IgD-negative memory B cell (primary cell): ENCODE results near the gene KLHL26. TPM values are rescaled to one million over a fixed set of nuclear protein-coding genes. Genes with fewer than 3 reads are reported as not detected.

Experiments
- H3K27ac Mint-ChIP-seq, 3 donors: one replicate each; pipeline ENCODE4 v1.8.0; 2020 to 2022; ENCODE audit warnings: mild to moderate bottlenecking in 3 of 3, mixed read lengths in 3 of 3, moderate library complexity in 1 of 3
- H3K27me3 Mint-ChIP-seq: one replicate; pipeline ENCODE4 v1.8.0; 2021; ENCODE audit warnings: mixed read lengths
- H3K36me3 Mint-ChIP-seq: one replicate; pipeline ENCODE4 v1.8.0; 2020; ENCODE audit warnings: mild to moderate bottlenecking, mixed read lengths
- H3K4me1 Mint-ChIP-seq, 3 donors: one replicate each; pipeline ENCODE4 v1.8.0; 2020 to 2022; ENCODE audit warnings: mixed read lengths in 3 of 3, mild to moderate bottlenecking in 1 of 3
- H3K4me3 Mint-ChIP-seq, 4 donors: one replicate each; pipeline ENCODE4 v1.8.0; 2020 to 2022; ENCODE audit warnings: mild to moderate bottlenecking in 4 of 4, mixed read lengths in 4 of 4, moderate library complexity in 3 of 4
- H3K9me3 Mint-ChIP-seq, 3 donors: one replicate each; pipeline ENCODE4 v1.8.0; 2020 to 2021; ENCODE audit warnings: mixed read lengths in 3 of 3, mild to moderate bottlenecking in 1 of 3
- polyA plus RNA-seq: library from polyadenylated mRNA; unstranded; fragments of 300-500 nt; fragmentation: Illumina TruSeq; gene quantifications from one replicate; pipeline ENCODE4 v1.2.3, GENCODE V29; 2021

Gene KLHL26
- polyA plus RNA-seq, 1 donor from 2014 or later, result 3.2 TPM

GRCh38 chr19:18683109-18683957, 46.5 kb downstream of the KLHL26 start, which contains the start of gene CRTC1:
TSS of gene CRTC1 (plus strand) at chr19:18683680. CDS start at chr19:18683703, 23 bp downstream.
- Mint-ChIP-seq H3K27ac (peak within 1 kb of the TSS; percentile 76 to 95 (median 89)), H3K36me3 (peaks cover 2% of the 10 kb centered on the region), H3K9me3 (no peaks in the 10 kb centered on the region), H3K4me3 (peak within 1 kb of the TSS; percentile 26 to 96 (median 90)), H3K4me1 (peaks cover 0 to 14% (median 13%) of the 10 kb centered on the region in 3 donors), H3K27me3 (no peaks in the 10 kb centered on the region)

GRCh38 chr19:18683958-18684641, 47.3 kb downstream of the KLHL26 start:
- peaks cover 2% of the 10 kb centered on the region for H3K36me3 Mint-ChIP-seq
- H3K27me3 Mint-ChIP-seq, result no peaks in the 10 kb centered on the region
- peak overlapping the region; percentile 26 to 88 (median 78) for H3K4me3 Mint-ChIP-seq
- peak overlapping the region; percentile 76 to 89 (median 76) for H3K27ac Mint-ChIP-seq
- no peaks in the 10 kb centered on the region for H3K9me3 Mint-ChIP-seq
- H3K4me1 Mint-ChIP-seq, result peaks cover 0 to 16% (median 13%) of the 10 kb centered on the region in 3 donors

GRCh38 chr19:18684642-18684993, 47.8 kb downstream of the KLHL26 start:
- H3K4me1 Mint-ChIP-seq, result peaks cover 0 to 17% (median 13%) of the 10 kb centered on the region in 3 donors
- H3K9me3 Mint-ChIP-seq, result no peaks in the 10 kb centered on the region

GRCh38 chr19:18685597-18686190, 48.9 kb downstream of the KLHL26 start:
- Mint-ChIP-seq H3K4me3 (peak overlapping the region in 3 of 4 donors; percentile 15 to 53 (median 26)), H3K36me3 (peaks cover 2% of the 10 kb centered on the region), H3K27ac (peak overlapping the region in 1 of 3 donors; percentile 89), H3K4me1 (peaks cover 0 to 19% (median 12%) of the 10 kb centered on the region in 3 donors), H3K27me3 (no peaks in the 10 kb centered on the region), H3K9me3 (no peaks in the 10 kb centered on the region)

More at GRCh38 chr19:18684642-18684993, 47.8 kb downstream of the KLHL26 start:
- Mint-ChIP-seq H3K36me3 (peaks cover 2% of the 10 kb centered on the region), H3K27ac (peak overlapping the region in 1 of 3 donors; percentile 89), H3K4me3 (peak overlapping the region; percentile 26 to 74 (median 44)), H3K27me3 (no peaks in the 10 kb centered on the region)

GRCh38 chr19:18687740-18688465, 51.1 kb downstream of the KLHL26 start:
- H3K27me3 Mint-ChIP-seq, result no peaks in the 10 kb centered on the region
- H3K4me1 Mint-ChIP-seq, result peaks cover 0 to 18% (median 12%) of the 10 kb centered on the region in 3 donors
- H3K4me3 Mint-ChIP-seq, result peak overlapping the region in 1 of 4 donors; percentile 66
- H3K36me3 Mint-ChIP-seq, result peaks cover 2% of the 10 kb centered on the region
- no peaks in the 10 kb centered on the region for H3K9me3 Mint-ChIP-seq
- no peak overlapping the region for H3K27ac Mint-ChIP-seq

- Mint-ChIP-seq H3K27ac (peak overlapping the region in 2 of 3 donors; percentile 14 to 87), H3K9me3 (no peaks in the 10 kb centered on the region), H3K4me3 (peak overlapping the region in 1 of 4 donors; percentile 53), H3K27me3 (no peaks in the 10 kb centered on the region), H3K36me3 (peaks cover 5% of the 10 kb centered on the region), H3K4me1 (peaks cover 21 to 26% (median 24%) of the 10 kb centered on the region in 3 donors)
These were observed 59.2 kb downstream of the KLHL26 start for GRCh38 chr19:18696023-18696422.

DNA sequence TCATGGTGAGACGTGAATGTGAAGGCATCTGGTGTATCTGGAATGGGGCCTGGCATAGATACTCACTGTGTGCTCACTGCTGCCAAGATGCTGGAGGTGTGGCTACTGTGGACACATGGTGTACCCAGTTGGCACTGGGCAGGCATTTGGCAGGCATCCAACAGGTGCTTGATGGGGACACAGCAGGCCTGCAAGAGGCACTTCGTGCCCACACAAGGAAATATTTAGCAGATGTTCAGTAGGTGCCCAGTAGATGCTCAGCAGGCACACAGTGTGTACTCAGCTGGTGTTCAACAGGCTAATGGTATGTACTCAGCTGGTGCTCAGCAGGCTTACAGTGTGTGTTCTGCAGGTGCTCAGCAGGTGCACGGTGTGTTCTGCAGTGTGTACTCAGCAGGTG, 60.9 kb downstream of the KLHL26 start:
- Mint-ChIP-seq H3K36me3 (peaks cover 5% of the 10 kb centered on the region), H3K4me1 (peaks cover 28 to 30% (median 28%) of the 10 kb centered on the region in 3 donors), H3K4me3 (peak overlapping the region in 1 of 4 donors; percentile 52), H3K9me3 (no peaks in the 10 kb centered on the region), H3K27ac (peak overlapping the region in 1 of 3 donors; percentile 64), H3K27me3 (no peaks in the 10 kb centered on the region)

DNA sequence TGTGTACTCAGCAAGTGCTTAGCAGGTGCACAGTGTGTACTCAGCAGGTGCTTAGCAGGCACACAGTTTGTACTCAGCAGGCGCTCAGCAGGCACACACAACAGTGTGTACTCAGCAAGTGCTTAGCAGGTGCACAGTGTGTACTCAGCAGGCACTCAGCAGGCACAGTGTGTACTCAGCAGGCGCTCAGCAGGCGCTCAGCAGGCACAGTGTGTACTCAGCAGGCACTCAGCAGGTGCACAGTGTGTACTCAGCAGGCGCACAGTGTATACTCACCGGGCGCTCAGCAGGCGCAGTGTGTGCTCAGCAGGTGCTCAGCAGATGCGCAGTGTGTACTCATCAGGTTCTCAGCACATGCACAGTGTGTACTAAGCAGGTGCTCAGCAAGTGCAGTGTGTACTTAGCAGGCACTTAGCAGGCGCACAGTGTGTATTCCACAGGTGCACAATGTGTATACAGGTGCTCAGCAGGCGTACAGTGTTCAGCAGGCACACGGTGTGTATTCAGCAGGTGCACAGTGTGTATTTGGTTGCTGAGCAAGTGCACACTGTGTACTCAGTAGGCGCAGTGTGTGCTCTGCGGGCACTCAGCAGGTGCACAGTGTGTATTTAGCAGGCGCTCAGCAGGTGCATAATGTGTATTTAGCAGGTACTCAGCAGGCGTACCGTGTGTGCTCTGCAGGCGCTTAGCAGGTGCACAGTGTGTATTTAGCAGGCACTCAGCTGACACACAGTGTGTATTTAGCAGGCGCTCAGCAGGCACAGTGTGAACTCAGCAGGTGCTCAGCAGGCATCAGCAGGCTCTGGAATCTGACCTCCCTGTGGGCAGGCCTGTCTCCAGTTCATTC, 61.7 kb downstream of the KLHL26 start:
- H3K36me3 Mint-ChIP-seq, result peaks cover 5% of the 10 kb centered on the region
- no peaks in the 10 kb centered on the region for H3K27me3 Mint-ChIP-seq
- H3K9me3 Mint-ChIP-seq, result no peaks in the 10 kb centered on the region
- peak overlapping the region; percentile 80 to 97 (median 94) for H3K27ac Mint-ChIP-seq
- H3K4me3 Mint-ChIP-seq, result peak overlapping the region in 3 of 4 donors; percentile 28 to 97 (median 96)
- peaks cover 28 to 30% (median 28%) of the 10 kb centered on the region in 3 donors for H3K4me1 Mint-ChIP-seq

DNA sequence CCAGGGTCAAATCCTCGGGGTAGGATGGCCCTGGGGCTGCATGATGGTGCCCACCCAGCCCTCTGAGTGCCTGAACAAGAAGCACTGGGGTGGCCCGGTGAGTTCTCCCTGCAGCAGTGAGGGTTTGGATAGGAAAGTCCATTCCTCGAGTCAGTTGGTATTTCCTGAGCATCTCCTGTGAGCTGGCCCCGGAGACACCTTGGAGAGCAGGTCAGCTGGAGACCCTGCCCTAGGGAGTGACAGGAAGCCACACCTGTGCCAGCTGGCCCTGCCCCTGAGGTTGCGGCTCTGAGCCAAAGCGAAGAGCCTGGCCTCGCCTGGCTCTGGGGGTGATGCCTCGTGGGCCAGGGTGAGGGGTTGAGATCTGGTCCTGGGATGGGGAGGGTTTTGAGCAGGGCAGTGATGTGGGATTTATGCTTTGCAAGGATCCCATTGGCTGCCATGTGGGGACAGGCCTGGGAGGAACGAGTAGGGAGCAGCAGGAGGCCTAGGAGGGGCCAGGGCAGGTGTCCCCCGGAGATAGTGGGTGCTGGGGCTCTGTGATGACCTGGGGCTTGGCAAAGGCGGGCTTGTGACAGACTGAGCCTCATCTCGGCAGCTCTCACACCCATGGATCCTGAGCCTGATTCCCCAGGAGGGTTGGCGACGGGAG, 62.7 kb downstream of the KLHL26 start:
- H3K36me3 Mint-ChIP-seq, result peaks cover 5% of the 10 kb centered on the region
- no peaks in the 10 kb centered on the region for H3K9me3 Mint-ChIP-seq
- H3K4me1 Mint-ChIP-seq, result peaks cover 28 to 30% (median 28%) of the 10 kb centered on the region in 3 donors
- H3K4me3 Mint-ChIP-seq, result peak overlapping the region; percentile 89 to 97 (median 93)
- H3K27ac Mint-ChIP-seq, result peak overlapping the region; percentile 80 to 97 (median 94)
- H3K27me3 Mint-ChIP-seq, result no peaks in the 10 kb centered on the region

DNA sequence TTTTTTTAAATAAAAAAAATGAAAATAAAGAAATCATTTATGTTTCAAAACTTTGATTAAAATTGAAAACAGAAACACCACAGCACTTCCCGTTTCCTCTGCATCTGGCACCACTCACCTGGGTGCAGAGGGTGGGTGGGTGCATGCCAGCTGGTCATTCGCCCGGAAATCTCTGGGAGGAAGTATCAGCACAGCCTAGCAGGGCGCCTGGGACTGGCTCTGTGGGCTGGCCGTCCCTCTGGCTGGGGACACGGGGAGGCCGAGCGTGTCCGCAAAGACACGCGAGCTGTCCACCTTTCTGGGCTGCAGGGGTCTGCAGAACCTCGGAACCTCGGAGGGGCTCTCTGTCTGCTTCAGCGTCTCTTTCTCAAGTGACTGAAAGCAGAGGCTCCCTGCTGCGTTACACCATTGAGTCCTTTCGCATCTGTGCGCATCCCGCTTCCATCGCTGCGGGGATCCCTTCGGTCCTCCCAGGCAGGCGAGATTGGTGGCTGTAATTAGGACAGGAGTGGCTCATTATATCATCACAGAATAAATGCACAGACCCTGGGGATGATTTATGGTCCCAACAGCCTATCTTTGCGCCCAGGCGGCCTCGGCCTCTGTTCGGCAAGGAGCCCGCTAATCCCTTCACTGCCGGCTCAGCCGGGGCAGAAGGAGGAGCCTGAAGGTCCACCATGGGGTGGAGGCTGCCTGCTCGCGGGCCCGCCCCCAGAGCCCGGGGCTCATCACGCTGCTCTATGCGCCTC, 63.8 kb downstream of the KLHL26 start:
- peak overlapping the region; percentile 90 to 97 (median 96) for H3K4me3 Mint-ChIP-seq
- peaks cover 26 to 33% (median 28%) of the 10 kb centered on the region in 3 donors for H3K4me1 Mint-ChIP-seq
- no peaks in the 10 kb centered on the region for H3K9me3 Mint-ChIP-seq
- H3K36me3 Mint-ChIP-seq, result peaks cover 5% of the 10 kb centered on the region
- no peaks in the 10 kb centered on the region for H3K27me3 Mint-ChIP-seq
- H3K27ac Mint-ChIP-seq, result peak overlapping the region; percentile 80 to 97 (median 96)

GRCh38 chr19:18701250-18701608, 64.4 kb downstream of the KLHL26 start:
- Mint-ChIP-seq H3K27ac (peak overlapping the region; percentile 73 to 97 (median 96)), H3K36me3 (peaks cover 5% of the 10 kb centered on the region), H3K9me3 (no peaks in the 10 kb centered on the region), H3K27me3 (no peaks in the 10 kb centered on the region), H3K4me3 (peak overlapping the region; percentile 90 to 97 (median 96)), H3K4me1 (peaks cover 26 to 31% (median 28%) of the 10 kb centered on the region in 3 donors)

GRCh38 chr19:18704054-18704453, 67.2 kb downstream of the KLHL26 start:
- H3K4me3 Mint-ChIP-seq, result no peak overlapping the region
- peaks cover 20 to 23% (median 20%) of the 10 kb centered on the region in 3 donors for H3K4me1 Mint-ChIP-seq
- H3K27me3 Mint-ChIP-seq, result no peaks in the 10 kb centered on the region
- no peaks in the 10 kb centered on the region for H3K36me3 Mint-ChIP-seq
- H3K9me3 Mint-ChIP-seq, result no peaks in the 10 kb centered on the region
- H3K27ac Mint-ChIP-seq, result no peak overlapping the region
